Measurements from ENCODE around the gene COPS2.

The COPS2 gene

GRCh38 chr15:49155834-49156627 is 632 bp upstream of the COPS2 start:
- DNase-seq (ENCODE audit: low read depth, low spot score): peak; percentile 37

- DNase-seq (ENCODE audit: low read depth, low spot score): no peak
Observed at GRCh38 chr15:49154799-49155109, 645 bp downstream of the COPS2 start.

- DNase-seq (ENCODE audit: low read depth, low spot score): no peak
Observed at GRCh38 chr15:49154359-49154758, 1.0 kb downstream of the COPS2 start.

- no peak for DNase-seq (ENCODE audit: low read depth, low spot score)
Observed at GRCh38 chr15:49152552-49153312, 2.7 kb downstream of the COPS2 start.

GRCh38 chr15:49151831-49152230 is 3.6 kb downstream of the COPS2 start:
- no peak for DNase-seq (ENCODE audit: low read depth, low spot score)

- no peak for DNase-seq (ENCODE audit: low read depth, low spot score)
Observed at GRCh38 chr15:49148727-49149126, 6.7 kb downstream of the COPS2 start.

- no peak for DNase-seq (ENCODE audit: low read depth, low spot score)
Observed at GRCh38 chr15:49148298-49148697, 7.1 kb downstream of the COPS2 start.

GRCh38 chr15:49145651-49146609 is 9.5 kb downstream of the COPS2 start:
- DNase-seq (ENCODE audit: low read depth, low spot score): peak; percentile 75

- peak; percentile 29 for DNase-seq (ENCODE audit: low read depth, low spot score)
Observed at GRCh38 chr15:49137861-49138260, 17.5 kb downstream of the COPS2 start.

- DNase-seq (ENCODE audit: low read depth, low spot score): peak; percentile 70
Observed at GRCh38 chr15:49135911-49136310, 19.5 kb downstream of the COPS2 start.

GRCh38 chr15:49135342-49135857 is 20.0 kb downstream of the COPS2 start:
- DNase-seq (ENCODE audit: low read depth, low spot score): peak; percentile 6

GRCh38 chr15:49134683-49135341 is 20.6 kb downstream of the COPS2 start:
- peak; percentile 5 for DNase-seq (ENCODE audit: low read depth, low spot score)

GRCh38 chr15:49131403-49131802 is 24.0 kb downstream of the COPS2 start:
- no peak for DNase-seq (ENCODE audit: low read depth, low spot score)

- DNase-seq (ENCODE audit: low read depth, low spot score): no peak
Observed at GRCh38 chr15:49124371-49124770, 31.0 kb downstream of the COPS2 start.

- DNase-seq (ENCODE audit: low read depth, low spot score): no peak
Observed at GRCh38 chr15:49122541-49123062, 32.8 kb downstream of the COPS2 start.

GRCh38 chr15:49121901-49122300 is 33.5 kb downstream of the COPS2 start:
- no peak for DNase-seq (ENCODE audit: low read depth, low spot score)

- no peak for DNase-seq (ENCODE audit: low read depth, low spot score)
Observed at GRCh38 chr15:49120832-49121231, 34.6 kb downstream of the COPS2 start.

GRCh38 chr15:49116108-49116857 is 39.1 kb downstream of the COPS2 start:
- no peak for DNase-seq (ENCODE audit: low read depth, low spot score)

- no peak for DNase-seq (ENCODE audit: low read depth, low spot score)
Observed at GRCh38 chr15:49115062-49115461, 40.3 kb downstream of the COPS2 start.

All from astrocyte of the hippocampus (primary cell).